ENCODE results near the gene KRTAP12-1. TPM values are rescaled to one million over a fixed set of nuclear protein-coding genes. Genes with fewer than 3 reads are reported as not detected.

Gene KRTAP12-1, protein sequence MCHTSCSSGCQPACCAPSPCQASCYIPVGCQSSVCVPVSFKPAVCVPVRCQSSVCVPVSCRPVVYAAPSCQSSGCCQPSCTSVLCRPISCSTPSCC
- under 1 TPM in 1 of 4 donors, not detected in 3; 0.09 TPM for polyA plus RNA-seq
- long read RNA-seq, donor 1, result 0 reads
- long read RNA-seq, donor 2, result 0 reads
- long read RNA-seq, donor 3, result 0 reads
- long read RNA-seq, donor 4, result 0 reads
- long read RNA-seq, donor 5, result 0 reads
- long read RNA-seq, donor 6, result 0 reads
- long read RNA-seq, donor 7, result 0 reads
- long read RNA-seq, donor 8, result 0 reads
- long read RNA-seq, donor 9, result 0 reads
- long read RNA-seq, donor 10, result 0 reads

DNA sequence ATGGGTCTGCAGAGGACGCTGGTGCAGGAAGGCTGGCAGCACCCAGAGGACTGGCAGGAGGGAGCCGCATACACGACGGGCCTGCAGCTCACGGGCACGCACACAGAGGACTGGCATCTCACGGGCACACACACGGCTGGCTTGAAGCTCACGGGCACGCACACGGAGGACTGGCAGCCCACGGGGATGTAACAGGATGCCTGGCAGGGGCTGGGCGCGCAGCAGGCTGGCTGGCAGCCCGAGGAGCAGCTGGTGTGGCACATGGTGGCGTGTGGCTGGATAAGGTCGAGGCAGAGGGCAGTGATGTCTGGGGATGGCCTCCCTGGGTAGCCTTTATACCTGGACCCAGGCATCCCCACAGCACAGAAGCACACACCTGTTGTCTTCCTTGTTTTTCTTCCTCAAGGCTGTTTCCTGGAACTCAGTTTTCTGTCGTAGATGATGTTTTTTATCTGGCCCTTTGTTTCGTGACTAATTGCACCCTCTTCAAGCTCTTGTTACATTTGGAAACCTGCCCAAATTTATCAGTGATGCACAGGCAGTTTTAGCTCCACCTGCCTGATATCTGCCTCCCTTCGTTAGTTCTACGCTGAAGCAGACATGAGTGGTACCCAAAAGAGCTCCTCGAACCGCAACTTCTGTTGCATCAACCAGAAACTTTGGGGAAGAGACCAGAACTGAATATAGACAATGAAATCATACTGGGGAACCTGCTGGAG, at the start of gene KRTAP12-1:
KRTAP12-1 (minus strand) TSS at position 303 of the 719 bp plus-strand sequence; CDS start at position 263, 40 bp downstream.
- H3K9me3 ChIP-seq (ENCODE audit: control insufficient read depth in 2 of 2, insufficient read depth in 1 of 2, low read depth in 1 of 2, low read length in 1 of 2), result no peaks in the 10 kb centered on the region
- WGBS, 3 donors, result 60 to 74% (median 62%) methylated on average over 23 of the region's 23 CpGs
- FAIRE-seq (no peak), DNase-seq (no peak)
- no peaks in the 10 kb centered on the region for H3K36me3 ChIP-seq (ENCODE audit: control insufficient read depth in 3 of 3, insufficient read depth in 2 of 3, low read depth in 1 of 3, low read length in 3 of 3)
- no peak within 1 kb of the TSS for H3K27ac ChIP-seq (ENCODE audit: low read depth in 1 of 3, low read length in 2 of 3)
- no peaks in the 10 kb centered on the region for H3K4me1 ChIP-seq (ENCODE audit: control insufficient read depth in 3 of 3, insufficient read depth in 2 of 3, low read depth in 1 of 3, low read length in 2 of 3)
- H3K4me3 ChIP-seq (ENCODE audit: low read depth in 1 of 3, low read length in 3 of 3), result no peak within 1 kb of the TSS
- H3K27me3 ChIP-seq (ENCODE audit: control insufficient read depth in 3 of 3, insufficient read depth in 3 of 3, low read length in 3 of 3), result peaks cover 0 to 9% (median 3%) of the 10 kb centered on the region in 3 donors

DNA sequence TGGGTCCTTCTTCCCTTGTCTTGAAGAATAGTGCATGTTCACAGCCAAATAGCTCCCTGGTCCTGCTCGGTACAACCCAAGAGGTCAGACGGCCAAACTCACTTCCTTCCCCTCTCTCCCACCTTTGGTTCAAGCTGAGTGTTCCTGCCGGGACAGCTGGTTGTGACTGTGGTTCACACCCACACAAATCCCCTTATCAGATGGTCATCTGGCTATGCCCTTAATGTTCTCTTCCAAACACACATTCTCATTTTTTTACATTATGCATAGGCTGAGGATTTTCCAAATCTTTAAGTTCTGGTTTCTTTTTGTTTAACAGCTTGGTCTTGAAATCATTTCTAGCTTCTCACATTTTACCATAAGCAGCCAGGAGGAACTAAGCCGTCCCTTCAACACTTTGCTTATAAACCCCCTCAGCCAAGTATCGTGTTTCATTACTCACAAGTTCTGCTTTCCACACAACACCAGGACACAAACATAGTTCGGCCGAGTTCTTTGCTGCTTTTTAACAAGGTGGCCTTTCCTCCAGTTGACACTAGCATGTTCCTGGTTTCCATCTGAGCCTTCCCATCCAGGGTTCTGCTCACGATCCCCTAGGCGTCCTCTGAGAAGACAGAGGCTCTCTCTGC, 49.1 kb upstream of the KRTAP12-1 start:
- DNase-seq (no peak), FAIRE-seq (no peak)
- Histone ChIP-seq H3K27me3 (ENCODE audit: control insufficient read depth in 3 of 3, insufficient read depth in 3 of 3, low read length in 3 of 3) (peaks cover 0 to 6% (median 5%) of the 10 kb centered on the region in 3 donors), H3K4me1 (ENCODE audit: control insufficient read depth in 3 of 3, insufficient read depth in 2 of 3, low read depth in 1 of 3, low read length in 2 of 3) (no peaks in the 10 kb centered on the region), H3K36me3 (ENCODE audit: control insufficient read depth in 3 of 3, insufficient read depth in 2 of 3, low read depth in 1 of 3, low read length in 3 of 3) (no peaks in the 10 kb centered on the region), H3K9me3 (ENCODE audit: control insufficient read depth in 2 of 2, insufficient read depth in 1 of 2, low read depth in 1 of 2, low read length in 1 of 2) (peaks cover 0 to 12% of the 10 kb centered on the region in 2 donors), H3K4me3 (ENCODE audit: low read depth in 1 of 3, low read length in 3 of 3) (no peak overlapping the region), H3K27ac (ENCODE audit: low read depth in 1 of 3, low read length in 2 of 3) (no peak overlapping the region)
- WGBS, 3 donors, result 57 to 68% (median 63%) methylated on average over 9 of the region's 9 CpGs

DNA sequence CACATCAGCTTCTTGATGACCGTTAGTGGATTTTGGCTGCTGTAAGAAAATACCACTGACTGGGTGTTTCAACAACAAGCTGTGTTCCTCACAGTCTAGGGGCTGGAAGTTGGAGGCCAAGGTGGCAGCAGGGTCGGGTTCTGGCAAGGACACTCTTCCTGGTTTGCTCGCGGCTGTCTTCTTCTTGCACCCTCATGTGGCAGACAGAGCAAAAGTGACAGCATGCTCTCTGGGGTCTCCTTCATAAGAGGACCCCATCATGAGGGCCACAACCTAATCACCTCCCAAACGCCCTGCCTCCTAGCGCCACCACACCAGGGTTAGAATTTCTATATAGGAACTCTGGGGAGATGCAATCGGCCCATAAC, 48.0 kb upstream of the KRTAP12-1 start:
- Histone ChIP-seq H3K4me3 (ENCODE audit: low read depth in 1 of 3, low read length in 3 of 3) (no peak overlapping the region), H3K4me1 (ENCODE audit: control insufficient read depth in 3 of 3, insufficient read depth in 2 of 3, low read depth in 1 of 3, low read length in 2 of 3) (no peaks in the 10 kb centered on the region), H3K36me3 (ENCODE audit: control insufficient read depth in 3 of 3, insufficient read depth in 2 of 3, low read depth in 1 of 3, low read length in 3 of 3) (no peaks in the 10 kb centered on the region), H3K27ac (ENCODE audit: low read depth in 1 of 3, low read length in 2 of 3) (no peak overlapping the region), H3K27me3 (ENCODE audit: control insufficient read depth in 3 of 3, insufficient read depth in 3 of 3, low read length in 3 of 3) (peaks cover 1 to 6% (median 6%) of the 10 kb centered on the region in 3 donors), H3K9me3 (ENCODE audit: control insufficient read depth in 2 of 2, insufficient read depth in 1 of 2, low read depth in 1 of 2, low read length in 1 of 2) (peaks cover 0 to 4% of the 10 kb centered on the region in 2 donors)
- 81 to 91% (median 88%) methylated on average over 7 of the region's 7 CpGs for WGBS, 3 donors
- DNase-seq (no peak), FAIRE-seq (no peak)

DNA sequence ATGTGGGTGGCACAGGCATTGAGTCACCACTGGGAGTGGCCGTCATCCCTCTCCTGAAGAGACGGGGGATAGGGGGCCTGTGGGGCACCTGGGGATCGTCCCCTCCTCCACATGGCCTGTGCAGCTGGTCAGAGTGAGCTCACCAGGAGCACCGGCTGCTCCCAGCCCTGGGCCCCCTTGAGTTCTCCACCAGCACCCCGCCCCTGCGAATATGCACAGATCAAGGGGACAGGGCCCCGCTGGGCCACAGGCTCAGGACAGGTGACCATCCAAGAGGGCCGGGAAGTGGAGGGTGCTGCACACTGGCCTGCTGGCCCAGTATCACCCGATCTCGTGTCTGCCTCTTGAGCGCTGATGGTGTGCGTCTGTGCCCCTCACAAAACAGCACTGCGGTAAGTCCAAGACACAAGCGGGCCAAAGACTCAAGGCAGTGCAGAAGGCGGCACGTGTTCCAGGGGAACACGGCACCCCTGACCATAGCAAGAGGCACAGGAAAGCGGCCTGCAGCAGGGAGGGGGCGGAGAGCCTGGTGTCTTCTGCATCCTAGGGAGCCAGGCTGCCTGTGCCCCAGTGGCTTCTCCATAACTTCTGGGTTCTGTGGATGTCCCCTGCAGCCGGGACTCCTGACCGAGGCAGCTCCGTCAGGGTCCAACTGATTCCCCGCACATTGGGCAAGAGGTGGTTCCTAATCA, 47.5 kb upstream of the KRTAP12-1 start:
- DNase-seq (no peak), FAIRE-seq (no peak)
- Histone ChIP-seq H3K9me3 (ENCODE audit: control insufficient read depth in 2 of 2, insufficient read depth in 1 of 2, low read depth in 1 of 2, low read length in 1 of 2) (no peaks in the 10 kb centered on the region), H3K4me3 (ENCODE audit: low read depth in 1 of 3, low read length in 3 of 3) (no peak overlapping the region), H3K4me1 (ENCODE audit: control insufficient read depth in 3 of 3, insufficient read depth in 2 of 3, low read depth in 1 of 3, low read length in 2 of 3) (no peaks in the 10 kb centered on the region), H3K27ac (ENCODE audit: low read depth in 1 of 3, low read length in 2 of 3) (no peak overlapping the region), H3K27me3 (ENCODE audit: control insufficient read depth in 3 of 3, insufficient read depth in 3 of 3, low read length in 3 of 3) (peaks cover 2 to 9% (median 6%) of the 10 kb centered on the region in 3 donors), H3K36me3 (ENCODE audit: control insufficient read depth in 3 of 3, insufficient read depth in 2 of 3, low read depth in 1 of 3, low read length in 3 of 3) (no peaks in the 10 kb centered on the region)
- WGBS, 3 donors, result 85 to 91% (median 87%) methylated on average over 23 of the region's 23 CpGs

DNA sequence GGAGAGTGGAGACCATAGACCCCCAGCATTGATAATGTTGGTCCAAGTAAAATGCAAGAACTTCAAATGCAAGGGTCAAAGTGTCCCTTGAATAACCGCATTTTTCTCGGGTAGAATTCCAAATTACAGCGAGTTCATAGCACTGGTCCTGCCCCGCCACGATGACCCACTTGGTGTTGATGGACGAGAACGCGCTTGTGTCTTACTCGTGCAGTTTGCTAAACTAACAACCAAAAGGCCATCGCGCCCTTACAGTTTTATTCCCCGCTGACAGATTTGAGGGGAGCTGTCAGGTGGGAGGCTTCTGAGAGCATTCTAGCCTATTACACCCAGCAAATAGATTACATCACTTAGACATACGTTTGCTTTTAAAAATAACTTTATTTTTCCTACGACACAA, 46.8 kb upstream of the KRTAP12-1 start:
- 84 to 89% (median 87%) methylated on average over 14 of the region's 14 CpGs for WGBS, 3 donors
- Histone ChIP-seq H3K36me3 (ENCODE audit: control insufficient read depth in 3 of 3, insufficient read depth in 2 of 3, low read depth in 1 of 3, low read length in 3 of 3) (no peaks in the 10 kb centered on the region), H3K27me3 (ENCODE audit: control insufficient read depth in 3 of 3, insufficient read depth in 3 of 3, low read length in 3 of 3) (peaks cover 2 to 16% (median 12%) of the 10 kb centered on the region in 3 donors), H3K9me3 (ENCODE audit: control insufficient read depth in 2 of 2, insufficient read depth in 1 of 2, low read depth in 1 of 2, low read length in 1 of 2) (no peaks in the 10 kb centered on the region), H3K4me3 (ENCODE audit: low read depth in 1 of 3, low read length in 3 of 3) (no peak overlapping the region), H3K27ac (ENCODE audit: low read depth in 1 of 3, low read length in 2 of 3) (no peak overlapping the region), H3K4me1 (ENCODE audit: control insufficient read depth in 3 of 3, insufficient read depth in 2 of 3, low read depth in 1 of 3, low read length in 2 of 3) (peaks cover 0 to under 1% (median 0%) of the 10 kb centered on the region in 3 donors)
- FAIRE-seq (no peak), DNase-seq (no peak)

DNA sequence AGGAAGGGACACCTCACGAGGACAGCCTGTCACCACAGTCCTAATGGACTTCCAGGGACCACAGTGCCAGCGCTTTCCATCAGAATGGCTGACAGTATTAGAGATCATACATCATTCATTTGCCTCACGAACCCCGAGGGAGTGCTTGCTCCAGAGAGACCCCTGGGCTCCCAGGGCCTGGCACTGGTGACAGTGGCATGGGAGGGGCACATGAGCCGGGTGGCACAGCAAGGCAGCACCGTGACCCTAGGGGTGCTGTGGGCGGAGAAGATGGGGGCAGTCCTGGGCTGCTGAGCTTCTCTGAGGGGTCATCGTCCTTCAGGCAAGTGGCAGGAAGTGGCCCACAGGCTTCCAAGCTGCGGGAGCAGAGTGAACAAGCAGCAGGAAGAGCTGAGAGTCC, 45.8 kb upstream of the KRTAP12-1 start:
- Histone ChIP-seq H3K36me3 (ENCODE audit: control insufficient read depth in 3 of 3, insufficient read depth in 2 of 3, low read depth in 1 of 3, low read length in 3 of 3) (no peaks in the 10 kb centered on the region), H3K9me3 (ENCODE audit: control insufficient read depth in 2 of 2, insufficient read depth in 1 of 2, low read depth in 1 of 2, low read length in 1 of 2) (no peaks in the 10 kb centered on the region), H3K27ac (ENCODE audit: low read depth in 1 of 3, low read length in 2 of 3) (no peak overlapping the region), H3K27me3 (ENCODE audit: control insufficient read depth in 3 of 3, insufficient read depth in 3 of 3, low read length in 3 of 3) (peaks cover 2 to 25% (median 22%) of the 10 kb centered on the region in 3 donors), H3K4me1 (ENCODE audit: control insufficient read depth in 3 of 3, insufficient read depth in 2 of 3, low read depth in 1 of 3, low read length in 2 of 3) (peaks cover 0 to 9% (median 0%) of the 10 kb centered on the region in 3 donors), H3K4me3 (ENCODE audit: low read depth in 1 of 3, low read length in 3 of 3) (no peak overlapping the region)
- DNase-seq (no peak), FAIRE-seq (no peak)
- 63 to 77% (median 75%) methylated on average over 9 of the region's 9 CpGs for WGBS, 3 donors

DNA sequence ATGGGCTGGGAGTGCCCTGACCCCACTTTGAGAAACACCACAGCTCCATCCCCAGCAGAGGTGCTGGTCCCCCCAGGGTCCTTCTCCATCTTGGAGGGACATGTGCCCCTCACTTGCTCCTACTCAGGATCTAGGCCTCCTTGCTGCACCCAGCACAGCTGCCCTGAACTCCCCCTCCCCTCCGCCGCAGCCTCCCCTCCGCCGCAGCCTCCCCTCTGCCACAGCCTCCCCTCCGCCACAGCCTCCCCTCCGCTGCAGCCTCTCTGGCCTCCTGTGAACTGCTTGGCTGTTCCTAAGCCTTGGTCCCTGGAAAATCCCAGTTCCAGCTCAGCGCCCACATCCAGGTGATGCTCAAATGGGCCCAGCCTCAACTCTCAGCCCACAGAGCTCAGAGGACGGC, 45.4 kb upstream of the KRTAP12-1 start:
- DNase-seq, result no peak
- Histone ChIP-seq H3K27ac (ENCODE audit: low read depth in 1 of 3, low read length in 2 of 3) (no peak overlapping the region), H3K27me3 (ENCODE audit: control insufficient read depth in 3 of 3, insufficient read depth in 3 of 3, low read length in 3 of 3) (peaks cover 2 to 30% (median 23%) of the 10 kb centered on the region in 3 donors), H3K9me3 (ENCODE audit: control insufficient read depth in 2 of 2, insufficient read depth in 1 of 2, low read depth in 1 of 2, low read length in 1 of 2) (no peaks in the 10 kb centered on the region), H3K36me3 (ENCODE audit: control insufficient read depth in 3 of 3, insufficient read depth in 2 of 3, low read depth in 1 of 3, low read length in 3 of 3) (no peaks in the 10 kb centered on the region), H3K4me1 (ENCODE audit: control insufficient read depth in 3 of 3, insufficient read depth in 2 of 3, low read depth in 1 of 3, low read length in 2 of 3) (peaks cover 0 to 9% (median 0%) of the 10 kb centered on the region in 3 donors), H3K4me3 (ENCODE audit: low read depth in 1 of 3, low read length in 3 of 3) (no peak overlapping the region)
- FAIRE-seq, result no peak
- WGBS, 3 donors, result 93 to 97% (median 96%) methylated on average over 8 of the region's 8 CpGs

DNA sequence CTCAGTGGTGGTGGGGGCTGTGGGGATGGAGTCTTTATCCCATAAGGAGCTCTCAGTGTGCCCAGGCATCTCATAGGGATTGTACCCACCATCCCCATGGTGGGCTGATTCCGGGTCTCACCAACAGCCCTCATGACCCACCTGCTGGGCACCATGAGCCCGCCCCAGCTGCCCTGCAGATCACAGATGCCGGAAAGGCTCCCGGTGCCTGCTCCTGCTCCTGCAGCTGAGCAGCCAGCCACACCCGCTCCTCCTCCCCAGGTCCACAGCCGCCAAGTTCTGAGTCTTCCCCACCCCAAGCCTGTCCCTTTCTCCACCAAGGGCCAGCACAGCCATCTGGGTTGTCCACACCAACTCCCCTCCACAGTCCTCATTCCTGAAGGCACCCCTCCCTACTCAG, 44.9 kb upstream of the KRTAP12-1 start:
- Histone ChIP-seq H3K9me3 (ENCODE audit: control insufficient read depth in 2 of 2, insufficient read depth in 1 of 2, low read depth in 1 of 2, low read length in 1 of 2) (no peaks in the 10 kb centered on the region), H3K27ac (ENCODE audit: low read depth in 1 of 3, low read length in 2 of 3) (no peak overlapping the region), H3K27me3 (ENCODE audit: control insufficient read depth in 3 of 3, insufficient read depth in 3 of 3, low read length in 3 of 3) (peaks cover 2 to 30% (median 23%) of the 10 kb centered on the region in 3 donors), H3K4me1 (ENCODE audit: control insufficient read depth in 3 of 3, insufficient read depth in 2 of 3, low read depth in 1 of 3, low read length in 2 of 3) (peaks cover 0 to 9% (median 0%) of the 10 kb centered on the region in 3 donors), H3K4me3 (ENCODE audit: low read depth in 1 of 3, low read length in 3 of 3) (no peak overlapping the region), H3K36me3 (ENCODE audit: control insufficient read depth in 3 of 3, insufficient read depth in 2 of 3, low read depth in 1 of 3, low read length in 3 of 3) (no peaks in the 10 kb centered on the region)
- FAIRE-seq (no peak), DNase-seq (no peak)
- WGBS, 3 donors, result 32 to 72% (median 66%) methylated on average over 6 of the region's 6 CpGs

Measured in small intestine (tissue), 16 donors.